Tongue (tissue), 3 donors: Measurements from ENCODE around the gene AIRE. TPM values are rescaled to one million over a fixed set of nuclear protein-coding genes. Genes with fewer than 3 reads are reported as not detected.
"Not testable (repeated sequence)": the region's sequence is repeated elsewhere in the genome, so short reads cannot be mapped to it uniquely, and the experiment has no call there.

ENCODE experiments used
- DNase-seq: peaks from one replicate; pipeline ENCODE4 v3.0.0-alpha.2; 2015
- small RNA-seq: library from RNA; depleted of rRNA; stranded (forward); fragments of <200 nt; gene quantifications from one replicate; pipeline ENCODE3, GENCODE V24; 2014; ENCODE audit warnings: low replicate concordance
- total RNA-seq: library from RNA; depleted of rRNA; stranded (reverse); fragments of >200 nt; gene quantifications from one replicate; pipeline ENCODE4 v1.2.3, GENCODE V29; 2014

AIRE gene
- total RNA-seq, 1 donor from 2014 or later: 0.10 TPM

DNA sequence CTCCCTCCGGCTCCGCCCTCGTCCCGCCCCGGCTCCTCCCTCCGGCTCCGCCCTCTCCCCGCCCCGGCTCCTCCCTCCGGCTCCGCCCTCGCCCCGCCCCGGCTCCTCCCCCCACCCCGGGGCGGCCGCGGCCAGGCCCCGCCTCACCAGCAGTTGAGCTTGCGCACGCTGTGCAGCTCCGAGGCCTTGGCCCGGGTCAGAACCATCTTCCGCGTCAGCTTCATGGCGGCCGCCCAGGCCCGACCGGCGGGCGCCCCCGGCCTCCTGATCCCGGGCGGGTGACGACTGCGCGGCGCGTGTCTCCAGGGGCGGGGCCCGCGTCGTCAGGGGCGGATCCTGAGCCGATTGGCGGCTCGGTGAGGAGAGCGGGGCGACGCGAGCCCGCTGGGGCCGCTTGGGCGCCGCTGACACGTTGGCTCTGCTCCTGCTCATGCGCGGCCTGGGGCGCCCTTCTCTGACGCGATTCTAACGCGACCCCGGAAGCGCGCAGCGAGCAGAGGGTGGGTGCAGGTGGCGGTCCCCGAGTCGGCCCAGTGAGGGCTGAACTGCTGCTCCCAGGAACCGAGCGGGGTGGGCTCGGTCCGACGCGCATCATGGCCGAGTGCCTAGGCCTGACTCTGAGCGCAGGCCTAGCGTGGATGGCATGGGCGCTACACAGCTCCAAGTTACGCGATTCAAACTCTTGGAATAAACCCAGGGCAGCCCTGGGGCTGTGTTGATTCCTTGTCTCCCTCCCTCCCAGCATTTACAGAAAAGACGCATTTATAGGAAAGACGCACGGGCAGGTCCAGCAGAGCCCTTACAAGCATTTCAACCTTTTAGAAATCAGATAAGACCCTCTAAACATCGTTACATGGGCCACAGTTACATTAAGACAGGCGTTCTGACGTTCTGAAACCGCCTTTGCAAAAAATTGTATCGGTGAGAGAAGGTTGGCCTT lies 53.6 kb downstream of the AIRE start, which contains the start of gene CFAP410:
CFAP410 (minus strand) TSS at position 420 of the 940 bp plus-strand sequence; CDS start at position 224, 196 bp downstream.
- peak; percentile 97 for DNase-seq

DNA sequence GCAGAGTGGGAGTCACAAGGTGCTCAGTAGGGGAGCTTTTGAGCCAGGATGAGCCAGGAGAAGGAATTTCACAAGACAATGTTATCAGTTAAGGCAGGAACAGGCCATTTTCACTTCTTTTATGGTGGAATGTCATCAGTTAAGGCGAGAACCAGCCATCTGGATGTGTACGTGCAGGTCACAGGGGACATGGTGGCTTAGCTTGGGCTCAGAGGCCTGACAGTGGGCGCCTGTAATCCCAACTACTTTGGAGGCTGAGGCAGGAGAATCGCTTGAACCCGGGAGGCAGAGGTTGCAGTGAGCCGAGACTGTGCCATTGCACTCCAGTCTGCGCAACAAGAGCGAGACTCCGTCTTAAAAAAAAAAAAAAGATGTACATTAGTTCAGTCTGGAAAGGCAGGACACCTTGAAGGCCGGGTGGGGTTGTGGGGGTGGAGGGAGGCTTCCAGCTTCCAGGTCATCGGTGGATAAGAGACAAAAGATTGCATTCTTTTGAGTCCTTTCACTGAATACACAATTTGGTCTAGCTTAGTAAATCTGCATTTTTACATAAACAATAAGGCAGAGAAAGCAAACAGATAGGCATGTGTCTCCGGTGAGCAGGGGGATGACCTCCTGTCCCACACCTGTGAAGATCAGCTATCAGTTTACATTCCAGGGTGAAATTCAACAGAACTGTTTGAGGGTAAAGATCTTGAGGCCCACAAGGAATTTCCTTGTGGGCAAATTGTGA lies 56.2 kb downstream of the AIRE start:
- DNase-seq: not testable (repeated sequence)

GRCh38 chr21:44342981-44343380 lies 57.3 kb downstream of the AIRE start:
- not testable (repeated sequence) for DNase-seq

DNA sequence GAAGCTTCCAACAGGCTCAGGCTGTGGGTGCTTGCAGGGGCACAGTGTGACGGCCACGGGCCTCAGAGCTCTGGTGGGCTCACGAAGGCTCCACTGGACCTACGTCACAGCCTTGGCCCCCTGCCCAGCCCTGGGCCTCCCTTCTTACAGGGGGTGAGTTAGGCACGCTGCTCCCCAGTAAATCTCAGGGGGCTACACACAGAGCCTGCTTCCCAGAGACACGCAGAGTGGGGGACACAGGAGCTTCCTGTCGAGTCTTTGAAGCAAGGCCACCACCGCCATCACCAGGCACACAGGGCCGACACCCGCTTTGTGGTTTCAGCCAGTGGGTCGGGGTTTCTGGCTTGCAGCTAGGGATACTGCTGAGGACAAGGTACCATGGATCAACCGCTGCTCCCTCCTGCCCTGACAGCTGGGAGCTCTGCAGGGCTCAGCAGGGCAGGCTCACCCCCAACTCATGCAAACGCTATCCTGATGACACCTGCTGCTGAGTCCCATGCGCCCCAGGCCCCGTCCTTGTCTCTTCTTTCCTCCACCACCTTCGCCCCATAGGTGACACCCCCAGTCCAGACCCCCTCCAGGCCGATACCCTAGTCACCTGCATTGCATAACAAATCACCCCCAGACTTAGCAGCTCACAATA lies 59.0 kb downstream of the AIRE start:
- DNase-seq: no peak

DNA sequence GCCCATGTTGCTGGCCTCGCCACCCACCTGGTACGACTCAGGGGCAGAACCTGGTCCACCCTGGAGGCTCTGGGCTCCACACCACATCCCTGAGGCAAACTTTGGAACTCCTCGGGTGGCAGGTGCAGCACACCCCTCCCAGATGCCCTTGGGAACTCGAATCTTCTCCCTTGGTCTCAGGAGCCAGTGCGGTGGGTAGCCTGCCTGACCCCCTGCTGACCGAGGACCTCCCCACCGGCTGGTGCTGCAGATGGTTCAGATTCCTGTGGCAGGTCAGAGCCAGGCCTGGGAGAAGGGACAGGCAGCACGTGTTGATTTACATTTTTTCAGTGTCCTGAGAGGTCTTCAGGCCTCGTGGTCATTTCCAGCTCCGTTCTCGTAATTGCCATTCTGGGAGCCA lies 59.8 kb downstream of the AIRE start:
- no peak for DNase-seq

- no peak for DNase-seq
Observed at GRCh38 chr21:44347911-44348451, 62.3 kb downstream of the AIRE start.

Small RNAs within 50 kb of the gene (small RNA-seq; reads per million reads assigned to genes)
- not detected for gene AP001059.3

Other genes with a start within 250 kb of the AIRE start
- 26.0 TPM for gene PWP2, start 178.5 kb upstream of the AIRE start, total RNA-seq
- 63.2 TPM for gene GATD3, start 152.2 kb upstream of the AIRE start, total RNA-seq
- 3.1 TPM for gene ICOSLG, start 44.9 kb upstream of the AIRE start, total RNA-seq
- gene DNMT3L, start 24.0 kb upstream of the AIRE start, total RNA-seq: not detected
- 115 TPM for gene PFKL, start 14.2 kb downstream of the AIRE start, total RNA-seq
- 19.6 TPM for gene CFAP410, start 53.5 kb downstream of the AIRE start, total RNA-seq
- gene TRPM2, start 67.7 kb downstream of the AIRE start, total RNA-seq: 2.2 TPM
- gene LRRC3, start 169.6 kb downstream of the AIRE start, total RNA-seq: 2.4 TPM